Medulla oblongata (tissue), 1 donor: ENCODE data around the gene ARHGAP28.

Experiments
- DNase-seq: peaks from one replicate; pipeline ENCODE4 v3.0.0-alpha.2; 2015; ENCODE audit errors: extremely low spot score

The ARHGAP28 gene

GRCh38 chr18:6733758-6734157, 4.2 kb downstream of the ARHGAP28 start:
- no peak for DNase-seq

- DNase-seq = no peak
Observed at GRCh38 chr18:6734726-6735430, 5.4 kb downstream of the ARHGAP28 start.

GRCh38 chr18:6737833-6738232, 8.3 kb downstream of the ARHGAP28 start:
- no peak for DNase-seq

GRCh38 chr18:6738622-6739021, 9.1 kb downstream of the ARHGAP28 start:
- no peak for DNase-seq

- peak; percentile 6 for DNase-seq
Observed at GRCh38 chr18:6741232-6741663, 11.7 kb downstream of the ARHGAP28 start.

GRCh38 chr18:6741786-6742185, 12.3 kb downstream of the ARHGAP28 start:
- no peak for DNase-seq

GRCh38 chr18:6743999-6744398, 14.5 kb downstream of the ARHGAP28 start:
- DNase-seq = no peak

- DNase-seq = no peak
Observed at GRCh38 chr18:6744816-6745455, 15.4 kb downstream of the ARHGAP28 start.

GRCh38 chr18:6745504-6746031, 16.1 kb downstream of the ARHGAP28 start:
- DNase-seq = no peak

GRCh38 chr18:6746386-6746960, 17.0 kb downstream of the ARHGAP28 start:
- no peak for DNase-seq

- no peak for DNase-seq
Observed at GRCh38 chr18:6747646-6748045, 18.1 kb downstream of the ARHGAP28 start.

- DNase-seq = no peak
Observed at GRCh38 chr18:6748241-6748640, 18.7 kb downstream of the ARHGAP28 start.

- no peak for DNase-seq
Observed at GRCh38 chr18:6750411-6750810, 20.9 kb downstream of the ARHGAP28 start.

- DNase-seq = no peak
Observed at GRCh38 chr18:6751222-6751621, 21.7 kb downstream of the ARHGAP28 start.

- peak; percentile 4 for DNase-seq
Observed at GRCh38 chr18:6752202-6752860, 22.8 kb downstream of the ARHGAP28 start.

GRCh38 chr18:6755107-6755506, 25.6 kb downstream of the ARHGAP28 start:
- no peak for DNase-seq

GRCh38 chr18:6757931-6758330, 28.4 kb downstream of the ARHGAP28 start:
- DNase-seq = no peak

- no peak for DNase-seq
Observed at GRCh38 chr18:6759579-6759978, 30.1 kb downstream of the ARHGAP28 start.

- no peak for DNase-seq
Observed at GRCh38 chr18:6763524-6763923, 34.0 kb downstream of the ARHGAP28 start.

- DNase-seq = no peak
Observed at GRCh38 chr18:6764382-6764781, 34.9 kb downstream of the ARHGAP28 start.

GRCh38 chr18:6773777-6774176, 44.3 kb downstream of the ARHGAP28 start:
- DNase-seq = no peak

GRCh38 chr18:6775237-6775636, 45.7 kb downstream of the ARHGAP28 start:
- DNase-seq = no peak
